ENCODE measurements around the gene ZBTB34. TPM values are rescaled to one million over a fixed set of nuclear protein-coding genes. Genes with fewer than 3 reads are reported as not detected.

ZBTB34 gene
- total and polyA plus RNA-seq, 2 of the 4 experiments (the other 2 are of a cell fraction), result 2.7 to 3.1 TPM

DNA sequence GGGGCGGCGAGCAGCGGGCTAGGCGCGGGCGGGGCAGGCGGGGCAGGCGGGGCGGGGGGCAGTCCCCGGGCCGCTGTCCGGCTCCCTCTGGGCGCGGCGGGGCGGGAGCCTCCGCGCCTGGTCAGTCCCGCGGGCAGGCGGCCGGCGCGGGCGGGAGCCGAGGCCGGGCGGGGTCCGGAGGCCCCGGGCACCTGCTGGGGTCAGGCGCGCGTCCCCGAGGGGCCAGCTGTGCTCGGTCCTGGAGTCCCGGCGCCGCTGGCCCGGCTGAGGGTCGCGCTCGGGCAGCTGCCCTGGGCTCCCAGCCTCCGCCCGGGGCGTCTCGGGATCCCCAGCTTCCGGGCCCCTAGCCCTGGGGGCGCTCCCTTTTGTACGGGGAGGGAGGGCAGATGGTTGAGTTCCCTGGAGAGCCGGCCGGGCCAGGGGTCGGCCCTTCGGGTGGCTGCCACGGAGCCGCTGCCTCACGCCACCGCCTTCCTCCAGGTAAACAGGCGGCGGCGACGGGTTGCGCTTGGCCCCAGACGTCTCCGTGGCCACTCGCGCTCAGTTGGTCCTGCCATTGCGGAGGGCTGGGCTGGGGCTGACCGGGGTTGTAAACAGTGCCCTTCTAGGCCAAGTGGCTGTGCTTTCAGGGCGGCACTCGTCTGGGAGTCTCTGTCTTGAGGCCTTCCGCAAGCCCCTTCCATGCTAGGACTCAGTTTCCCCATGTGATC is 473 bp downstream of the ZBTB34 start:
- H3K4me1 ChIP-seq (ENCODE audit: control insufficient read depth, insufficient read depth, low read length), result peaks cover 7% of the 10 kb centered on the region
- H3K36me3 ChIP-seq (ENCODE audit: control insufficient read depth, insufficient read depth, low read length), result peaks cover 9% of the 10 kb centered on the region
- H3K79me1 ChIP-seq (ENCODE audit: low read depth in 1 of 2, low read length in 2 of 2), result peaks cover 37 to 44% of the 10 kb centered on the region in 2 experiments
- BruUV-seq (replicated peaks), result no TSS peak
- H2AFZ ChIP-seq (replicated peaks; ENCODE audit: low read length, poor library complexity), result peak overlapping the region; percentile 91
- H4K91ac ChIP-seq (ENCODE audit: insufficient read depth, low read depth, low read length), result peak overlapping the region; percentile 78
- peak overlapping the region; percentile 50 for H3K23ac ChIP-seq (ENCODE audit: low read depth, low read length)
- peaks cover 37% of the 10 kb centered on the region for H4K20me1 ChIP-seq (ENCODE audit: insufficient read depth, low read length)
- no peaks in the 10 kb centered on the region for H3K9me3 ChIP-seq (ENCODE audit: control insufficient read depth, insufficient read depth, low read length)
- peak overlapping the region; percentile 9 to 53; a peak in 2 of 4 replicates for H4K8ac ChIP-seq (ENCODE audit: low read depth in 2 of 2, low read length in 2 of 2)
- H2BK5ac ChIP-seq (ENCODE audit: low read depth, low read length, poor library complexity, severe bottlenecking), result peak overlapping the region; percentile 74
- peak overlapping the region; percentile 87 for H3K9ac ChIP-seq (ENCODE audit: low read depth, low read length)
- peak overlapping the region; percentile 96 for H2AK9ac ChIP-seq (replicated peaks; ENCODE audit: low read depth, low read length, poor library complexity)
- CTCF ChIA-PET, result interaction anchor here (0.5 kb wide), 1 partner anchor 98 kb away, joined by 6 read pairs; no protein-coding TSS in a partner anchor
- H3K56ac ChIP-seq (ENCODE audit: extremely low read depth, insufficient read depth, low read length), result peak overlapping the region; percentile 51; the same call in 1 of the 2 replicates
- peak overlapping the region; percentile 78 for H4K5ac ChIP-seq (ENCODE audit: low read depth, low read length)
- H2BK120ac ChIP-seq (ENCODE audit: low read depth, low read length), result no peak overlapping the region; the same call in 1 of the 2 replicates
- POLR2A ChIA-PET (ENCODE audit: unreplicated experiment), result no interaction called here
- H3K18ac ChIP-seq (ENCODE audit: low read depth, low read length), result peak overlapping the region; percentile 66
- TF ChIP-seq SMC3 (IDR thresholded peaks at IDR 0.05; ENCODE audit: low read depth, low read length) (no peak), NFE2L2 (IDR thresholded peaks at IDR 0.05; ENCODE audit: low read depth, low read length) (no peak), MAFK (IDR thresholded peaks at IDR 0.05; ENCODE audit: low read depth, low read length) (no peak), BHLHE40 (IDR thresholded peaks at IDR 0.05; ENCODE audit: low read depth, low read length) (no peak), FOS (IDR thresholded peaks at IDR 0.05; ENCODE audit: low read depth, low read length) (no peak), RAD21 (IDR thresholded peaks at IDR 0.05; ENCODE audit: low read length) (no peak), RCOR1 (IDR thresholded peaks at IDR 0.05; ENCODE audit: insufficient replicate concordance, low read length) (no peak), POLR2A (IDR thresholded peaks at IDR 0.05; ENCODE audit: low read depth, low read length) (no peak), CEBPB (IDR thresholded peaks at IDR 0.05; ENCODE audit: low read depth, low read length) (no peak)
- TF ChIP-seq, protein P1, sequence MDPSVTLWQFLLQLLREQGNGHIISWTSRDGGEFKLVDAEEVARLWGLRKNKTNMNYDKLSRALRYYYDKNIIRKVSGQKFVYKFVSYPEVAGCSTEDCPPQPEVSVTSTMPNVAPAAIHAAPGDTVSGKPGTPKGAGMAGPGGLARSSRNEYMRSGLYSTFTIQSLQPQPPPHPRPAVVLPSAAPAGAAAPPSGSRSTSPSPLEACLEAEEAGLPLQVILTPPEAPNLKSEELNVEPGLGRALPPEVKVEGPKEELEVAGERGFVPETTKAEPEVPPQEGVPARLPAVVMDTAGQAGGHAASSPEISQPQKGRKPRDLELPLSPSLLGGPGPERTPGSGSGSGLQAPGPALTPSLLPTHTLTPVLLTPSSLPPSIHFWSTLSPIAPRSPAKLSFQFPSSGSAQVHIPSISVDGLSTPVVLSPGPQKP (IDR thresholded peaks at IDR 0.05; ENCODE audit: borderline replicate concordance, low read depth, low read length), result no peak
- TF ChIP-seq, protein P2, sequence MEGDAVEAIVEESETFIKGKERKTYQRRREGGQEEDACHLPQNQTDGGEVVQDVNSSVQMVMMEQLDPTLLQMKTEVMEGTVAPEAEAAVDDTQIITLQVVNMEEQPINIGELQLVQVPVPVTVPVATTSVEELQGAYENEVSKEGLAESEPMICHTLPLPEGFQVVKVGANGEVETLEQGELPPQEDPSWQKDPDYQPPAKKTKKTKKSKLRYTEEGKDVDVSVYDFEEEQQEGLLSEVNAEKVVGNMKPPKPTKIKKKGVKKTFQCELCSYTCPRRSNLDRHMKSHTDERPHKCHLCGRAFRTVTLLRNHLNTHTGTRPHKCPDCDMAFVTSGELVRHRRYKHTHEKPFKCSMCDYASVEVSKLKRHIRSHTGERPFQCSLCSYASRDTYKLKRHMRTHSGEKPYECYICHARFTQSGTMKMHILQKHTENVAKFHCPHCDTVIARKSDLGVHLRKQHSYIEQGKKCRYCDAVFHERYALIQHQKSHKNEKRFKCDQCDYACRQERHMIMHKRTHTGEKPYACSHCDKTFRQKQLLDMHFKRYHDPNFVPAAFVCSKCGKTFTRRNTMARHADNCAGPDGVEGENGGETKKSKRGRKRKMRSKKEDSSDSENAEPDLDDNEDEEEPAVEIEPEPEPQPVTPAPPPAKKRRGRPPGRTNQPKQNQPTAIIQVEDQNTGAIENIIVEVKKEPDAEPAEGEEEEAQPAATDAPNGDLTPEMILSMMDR (conservative IDR thresholded peaks at IDR 0.05; ENCODE audit: low read depth, low read length), result no peak
- peak overlapping the region; percentile 75 for H3K27ac ChIP-seq (ENCODE audit: insufficient read depth, low read length)
- peak overlapping the region; percentile 76 for H3K14ac ChIP-seq (replicated peaks; ENCODE audit: low read depth, low read length)
- in situ Hi-C loops (cut with MboI; ENCODE audit: low sequenced_read_pairs), result no loop called here
- peak overlapping the region; percentile 72 for H3K4me3 ChIP-seq (ENCODE audit: insufficient read depth, low read depth, low read length)
- H2BK15ac ChIP-seq (ENCODE audit: low read depth, low read length), result no peak overlapping the region; the same call in 2 of the 3 replicates
- ATAC-seq (ENCODE audit: low read depth) (peak; percentile 70), DNase-seq (no peak)
- peak overlapping the region; percentile 99 for H3K4me2 ChIP-seq (ENCODE audit: low read depth, low read length)
- peak overlapping the region; percentile 31 for H3K4ac ChIP-seq (ENCODE audit: low read depth, low read length)
- WGBS, 2 experiments (ENCODE audit: extremely low coverage in 2 of 2, insufficient read length in 1 of 2), result 6% methylated on average over 13 of the region's 71 CpGs; no CpG with 5 or more reads in 1 of the 2 experiments
- no peak overlapping the region for H2BK20ac ChIP-seq (ENCODE audit: low read depth, low read length)
- dilution Hi-C loops (cut with HindIII; ENCODE audit: low sequenced_read_pairs, unreplicated experiment), result no loop called here
- H2AK5ac ChIP-seq (ENCODE audit: low read depth, low read length), result peak overlapping the region; percentile 80
- intact Hi-C loops (cut with micrococcal nuclease), result no loop called here
- H3K27me3 ChIP-seq (ENCODE audit: control insufficient read depth, insufficient read depth, low read length), result peaks cover 19% of the 10 kb centered on the region
- peaks cover 9% of the 10 kb centered on the region; the same call in 1 of the 2 replicates for H3K9me1 ChIP-seq (ENCODE audit: insufficient read depth, low read length)
